Measurements from ENCODE around the gene HDAC2. TPM values are rescaled to one million over a fixed set of nuclear protein-coding genes. Genes with fewer than 3 reads are reported as not detected.

Gene HDAC2
- total RNA-seq, 1 experiment from 2014 or later, result 206 TPM

GRCh38 chr6:114000069-114000468 lies 29.1 kb upstream of the HDAC2 start:
- Histone ChIP-seq H3K36me3 (ENCODE audit: control insufficient read depth, insufficient read depth, low read length) (no peaks in the 10 kb centered on the region), H3K4me1 (ENCODE audit: control insufficient read depth, insufficient read depth, low read length) (0 out of 2 replicates have a peak, but pooled peaks cover 4% of the 10 kb centered on the region), H3K27ac (ENCODE audit: low read length) (no peak overlapping the region), H3K9me3 (ENCODE audit: control insufficient read depth, insufficient read depth, low read depth, low read length) (no peaks in the 10 kb centered on the region), H3K4me3 (ENCODE audit: low read depth in 2 of 2, low read length in 2 of 2) (no peak overlapping the region), H3K27me3 (ENCODE audit: control insufficient read depth, insufficient read depth, low read length) (no peaks in the 10 kb centered on the region)
- TF ChIP-seq REST (IDR thresholded peaks at IDR 0.05; ENCODE audit: insufficient read depth in 1 of 2, low read depth in 2 of 2, low read length in 1 of 2), result no peak
- no peak for TF ChIP-seq CTCF (IDR thresholded peaks at IDR 0.05)
- 0 out of 2 replicates have a peak, but pooled peaks have one; percentile 33 for TF ChIP-seq TCF7L2 (IDR thresholded peaks at IDR 0.05; ENCODE audit: low read depth, low read length)
- no peak for TF ChIP-seq POLR2AphosphoS5 (IDR thresholded peaks at IDR 0.05; ENCODE audit: low read depth, low read length)
- DNase-seq (ENCODE audit: low read depth, low spot score) (no peak), ATAC-seq (peak; percentile 43; the same call in 1 of the 2 replicates)
- POLR2A ChIA-PET, result no interaction called here
- in situ Hi-C loops (cut with HindIII; ENCODE audit: low pct_unique_long_range_greater_than_20kb, low sequenced_read_pairs), result no loop called here
- BruUV-seq (replicated peaks), result no TSS peak
- intact Hi-C loops (cut with micrococcal nuclease; ENCODE audit: unreplicated experiment), result no loop called here
- CTCF ChIA-PET, result no interaction called here

- POLR2A ChIA-PET, result interaction anchor here (0.6 kb wide), 1 partner anchor 538 kb away, joined by 5 read pairs; no protein-coding TSS in a partner anchor
- Histone ChIP-seq H3K36me3 (ENCODE audit: control insufficient read depth, insufficient read depth, low read length) (no peaks in the 10 kb centered on the region), H3K27me3 (ENCODE audit: control insufficient read depth, insufficient read depth, low read length) (no peaks in the 10 kb centered on the region), H3K9me3 (ENCODE audit: control insufficient read depth, insufficient read depth, low read depth, low read length) (no peaks in the 10 kb centered on the region), H3K4me1 (ENCODE audit: control insufficient read depth, insufficient read depth, low read length) (0 out of 2 replicates have a peak, but pooled peaks cover 8% of the 10 kb centered on the region), H3K4me3 (ENCODE audit: low read depth in 2 of 2, low read length in 2 of 2) (no peak overlapping the region), H3K27ac (ENCODE audit: low read length) (no peak overlapping the region)
- no TSS peak for BruUV-seq (replicated peaks)
- in situ Hi-C loops (cut with HindIII; ENCODE audit: low pct_unique_long_range_greater_than_20kb, low sequenced_read_pairs) (no loop called here), intact Hi-C loops (cut with micrococcal nuclease; ENCODE audit: unreplicated experiment) (loop anchor here (5.0 kb wide), 1 partner anchor 303 kb away; no protein-coding TSS in a partner anchor)
- CTCF ChIA-PET, result no interaction called here
- DNase-seq (ENCODE audit: low read depth, low spot score) (no peak), ATAC-seq (no peak)
- TF ChIP-seq SIN3A (IDR thresholded peaks at IDR 0.05; ENCODE audit: borderline replicate concordance, insufficient read depth, low read depth, low read length) (no peak), POLR2AphosphoS5 (IDR thresholded peaks at IDR 0.05; ENCODE audit: low read depth, low read length) (no peak), REST (IDR thresholded peaks at IDR 0.05; ENCODE audit: insufficient read depth in 1 of 2, low read depth in 2 of 2, low read length in 1 of 2) (no peak), TCF7L2 (IDR thresholded peaks at IDR 0.05; ENCODE audit: low read depth, low read length) (no peak), CTCF (IDR thresholded peaks at IDR 0.05) (no peak)
These were observed 28.3 kb upstream of the HDAC2 start for GRCh38 chr6:113999284-113999683.
